ENCODE data around the gene TMEM35B.

TMEM35B gene

DNA sequence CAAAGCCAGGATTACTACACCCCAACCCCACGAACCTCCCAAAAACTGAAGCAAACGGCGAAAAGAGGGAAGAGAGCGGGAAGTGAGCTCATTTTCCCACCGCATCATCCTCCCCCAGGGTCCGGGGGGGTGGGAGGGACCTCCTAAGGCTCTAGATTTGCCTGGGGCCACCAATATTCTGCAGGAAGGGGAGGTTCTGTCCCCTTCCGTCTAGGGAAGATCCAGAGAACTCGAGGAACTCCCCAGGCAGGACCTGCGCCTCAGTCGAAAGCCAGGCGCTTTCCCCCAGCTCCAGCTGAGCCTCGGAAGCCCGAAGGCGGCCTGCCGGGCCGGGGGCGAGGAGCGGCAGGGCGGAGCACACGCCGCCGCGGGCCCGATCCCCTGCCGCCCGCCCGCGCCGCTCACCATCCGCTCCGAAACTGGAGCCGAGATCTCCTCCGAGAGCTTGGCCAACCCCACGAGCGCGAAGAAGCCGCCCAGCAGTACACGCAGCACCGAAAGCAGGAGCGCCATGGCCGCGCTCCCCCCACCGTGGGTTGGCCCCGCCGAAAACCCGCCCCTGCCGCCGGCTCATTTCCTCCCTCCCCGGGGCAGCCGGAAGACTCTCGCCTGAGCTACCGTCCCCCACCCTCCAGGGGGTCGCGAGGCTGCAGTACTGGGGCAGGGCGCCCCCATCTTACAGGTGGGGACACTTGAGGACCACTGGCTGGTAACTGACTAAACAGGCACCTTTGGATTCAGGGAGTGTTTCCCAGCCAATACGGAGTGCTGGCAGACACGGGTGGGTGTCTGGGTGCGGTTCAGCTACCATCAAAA, at the start of gene TMEM35B:
Gene TMEM35B (minus strand): TSS at position 555 of the 816 bp plus-strand sequence. CDS start 42 bp downstream, at position 513.
- ChIA-PET CTCF (interaction anchor here (0.6 to 3.0 kb wide), 8 partner anchors 9 to 132 kb away, joined by 3 to 12 read pairs (median 4); no protein-coding TSS in a partner anchor), POLR2A (interaction anchor here (0.6 to 1.7 kb wide), 7 partner anchors 10 to 208 kb away, joined by 3 to 12 read pairs (median 4); partner anchors contain the start of genes SFPQ and ZMYM6)
- no peak for DNase-seq (ENCODE audit: low read depth, low spot score)
- TF ChIP-seq, protein P1, sequence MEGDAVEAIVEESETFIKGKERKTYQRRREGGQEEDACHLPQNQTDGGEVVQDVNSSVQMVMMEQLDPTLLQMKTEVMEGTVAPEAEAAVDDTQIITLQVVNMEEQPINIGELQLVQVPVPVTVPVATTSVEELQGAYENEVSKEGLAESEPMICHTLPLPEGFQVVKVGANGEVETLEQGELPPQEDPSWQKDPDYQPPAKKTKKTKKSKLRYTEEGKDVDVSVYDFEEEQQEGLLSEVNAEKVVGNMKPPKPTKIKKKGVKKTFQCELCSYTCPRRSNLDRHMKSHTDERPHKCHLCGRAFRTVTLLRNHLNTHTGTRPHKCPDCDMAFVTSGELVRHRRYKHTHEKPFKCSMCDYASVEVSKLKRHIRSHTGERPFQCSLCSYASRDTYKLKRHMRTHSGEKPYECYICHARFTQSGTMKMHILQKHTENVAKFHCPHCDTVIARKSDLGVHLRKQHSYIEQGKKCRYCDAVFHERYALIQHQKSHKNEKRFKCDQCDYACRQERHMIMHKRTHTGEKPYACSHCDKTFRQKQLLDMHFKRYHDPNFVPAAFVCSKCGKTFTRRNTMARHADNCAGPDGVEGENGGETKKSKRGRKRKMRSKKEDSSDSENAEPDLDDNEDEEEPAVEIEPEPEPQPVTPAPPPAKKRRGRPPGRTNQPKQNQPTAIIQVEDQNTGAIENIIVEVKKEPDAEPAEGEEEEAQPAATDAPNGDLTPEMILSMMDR (IDR thresholded peaks at IDR 0.05; ENCODE audit: insufficient read depth, low read length, missing control alignments): peak; percentile 24
- H3K4me3 ChIP-seq (ENCODE audit: low read depth, low read length): peak within 1 kb of the TSS; percentile 77

DNA sequence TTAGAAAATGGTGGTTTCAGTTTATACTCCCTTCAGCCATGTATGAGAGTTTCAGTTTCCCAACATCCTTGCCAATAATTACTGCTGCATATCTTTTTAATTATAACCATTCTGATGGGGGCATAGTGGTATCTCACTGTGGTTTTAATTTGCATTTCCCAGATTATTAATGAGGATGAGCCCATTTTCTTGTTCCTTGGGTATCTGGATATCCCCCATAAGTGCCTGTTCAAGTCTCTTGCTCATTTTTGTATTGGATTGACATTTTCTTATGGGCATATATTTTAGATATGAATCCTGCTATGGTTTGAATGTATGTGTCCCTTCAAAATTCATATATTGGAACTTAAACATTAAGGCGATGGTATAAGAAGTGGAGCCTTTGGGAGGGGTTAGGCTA, 48.2 kb upstream of the TMEM35B start:
- POLR2A ChIA-PET: no interaction called here
- TF ChIP-seq, protein P1 (IDR thresholded peaks at IDR 0.05; ENCODE audit: insufficient read depth, low read length, missing control alignments): no peak
- CTCF ChIA-PET: no interaction called here

DNA sequence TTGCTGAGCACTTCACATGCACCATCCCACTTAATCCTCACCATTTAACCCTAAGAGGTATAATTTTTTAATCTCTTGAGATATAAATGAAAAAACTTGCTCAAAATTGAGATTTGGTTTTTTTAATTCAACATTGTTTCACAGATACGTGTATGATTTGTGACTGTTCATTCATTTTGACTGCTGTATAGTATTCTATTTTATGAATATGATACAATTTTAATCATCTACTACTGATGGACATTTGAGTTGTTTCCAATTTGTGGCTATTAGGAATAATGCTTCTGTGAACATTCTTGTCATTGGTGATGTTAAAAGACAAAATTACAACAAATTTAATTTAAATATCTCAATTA, 47.2 kb upstream of the TMEM35B start:
- peak overlapping the region; percentile 91 for H3K4me3 ChIP-seq (ENCODE audit: low read depth, low read length)
- CTCF ChIA-PET: interaction anchor here (1.7 kb wide), 1 partner anchor 14 kb away, joined by 6 read pairs; no protein-coding TSS in a partner anchor
- POLR2A ChIA-PET: interaction anchor here (0.8 to 3.1 kb wide), 6 partner anchors 12 to 158 kb away, joined by 3 to 17 read pairs (median 4); partner anchors contain the start of genes TMEM35B and ZMYM1
- DNase-seq (ENCODE audit: low read depth, low spot score): no peak
- TF ChIP-seq, protein P1 (IDR thresholded peaks at IDR 0.05; ENCODE audit: insufficient read depth, low read length, missing control alignments): no peak

More for the DNA sequence above, 48.2 kb upstream of the TMEM35B start:
- no peak overlapping the region for H3K4me3 ChIP-seq (ENCODE audit: low read depth, low read length)
- no peak for DNase-seq (ENCODE audit: low read depth, low spot score)

DNA sequence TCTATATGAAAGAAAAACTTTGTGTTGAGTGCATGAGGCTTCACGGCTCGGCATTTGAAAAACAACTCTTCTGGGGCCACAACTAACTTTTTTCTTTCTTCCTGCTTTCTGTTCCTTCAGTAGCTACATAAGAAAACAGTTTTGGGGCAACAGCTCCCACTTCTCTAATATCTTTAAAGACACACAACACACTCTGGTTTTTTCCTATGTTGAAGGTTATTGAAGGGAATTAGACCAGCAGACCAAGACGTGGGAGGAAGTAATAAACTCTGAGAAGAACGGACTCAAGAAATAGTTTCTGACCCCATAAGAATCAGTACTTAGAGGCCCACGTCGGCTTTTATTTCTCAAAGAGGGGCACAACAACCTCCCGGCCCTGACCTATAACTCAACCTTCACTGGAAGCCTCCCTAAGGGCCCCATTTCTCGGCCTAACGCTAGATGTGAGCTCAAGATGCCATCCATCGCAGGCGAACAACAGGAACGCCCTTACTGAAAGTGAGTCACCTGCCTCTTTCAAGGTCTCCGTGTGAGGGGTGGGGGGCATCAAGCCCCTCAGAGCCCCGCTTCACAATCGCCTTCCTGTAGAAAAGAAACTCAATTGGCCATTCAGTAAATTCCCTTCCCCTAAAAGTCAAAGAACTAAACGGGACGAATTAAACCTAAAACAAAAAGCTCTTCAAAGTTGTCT, 45.8 kb upstream of the TMEM35B start:
- H3K4me3 ChIP-seq (ENCODE audit: low read depth, low read length): peak overlapping the region; percentile 91
- DNase-seq (ENCODE audit: low read depth, low spot score): no peak
- ChIA-PET CTCF (interaction anchor here (1.3 to 1.7 kb wide), 2 partner anchors 16 to 45 kb away, joined by 3 to 6 read pairs; partner anchors contain the start of gene TMEM35B), POLR2A (interaction anchor here (0.7 to 3.1 kb wide), 4 partner anchors 14 to 55 kb away, joined by 3 to 17 read pairs (median 8); partner anchors contain the start of gene TMEM35B)
- TF ChIP-seq, protein P1 (IDR thresholded peaks at IDR 0.05; ENCODE audit: insufficient read depth, low read length, missing control alignments): no peak

DNA sequence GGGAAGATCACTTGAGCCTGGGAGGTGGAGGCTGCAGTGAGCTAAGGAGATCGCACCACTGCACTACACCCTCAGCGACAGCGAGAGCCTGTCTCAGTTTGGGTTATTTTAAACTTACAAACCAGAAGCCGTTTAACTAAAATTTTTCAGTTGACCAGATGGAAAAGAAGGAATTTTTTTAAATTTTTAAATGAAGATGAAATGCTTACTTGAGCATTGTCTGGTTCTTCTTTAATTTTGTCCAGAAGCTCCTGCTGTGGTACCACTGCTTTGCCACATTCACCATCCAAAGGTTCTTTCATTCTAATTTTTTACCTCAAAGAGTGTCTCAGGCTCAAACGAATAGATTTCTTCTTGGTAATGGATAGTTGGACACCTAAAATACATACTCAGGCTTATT, 45.2 kb upstream of the TMEM35B start:
- CTCF ChIA-PET: interaction anchor here (1.3 to 1.7 kb wide), 2 partner anchors 16 to 45 kb away, joined by 3 to 6 read pairs; partner anchors contain the start of gene TMEM35B
- DNase-seq (ENCODE audit: low read depth, low spot score): no peak
- H3K4me3 ChIP-seq (ENCODE audit: low read depth, low read length): peak overlapping the region; percentile 91
- TF ChIP-seq, protein P1 (IDR thresholded peaks at IDR 0.05; ENCODE audit: insufficient read depth, low read length, missing control alignments): no peak
- POLR2A ChIA-PET: interaction anchor here (0.7 to 3.1 kb wide), 4 partner anchors 10 to 55 kb away, joined by 3 to 17 read pairs (median 8); partner anchors contain the start of gene TMEM35B

Data from AG04449 (cell line).